H1 (cell line): ENCODE measurements around the gene PTGER3. TPM values are rescaled to one million over a fixed set of nuclear protein-coding genes. Genes with fewer than 3 reads are reported as not detected.

Experiments
- CTCF ChIA-PET: fragments of 300-600 bp; sonication (Branson Sonifier 250); formaldehyde crosslinking; loops from one replicate; lab custom pipeline; 2021; ENCODE audit not compliant: partially characterized antibody; lab: Charles Lee
- POLR2A ChIA-PET: fragments of 300-600 bp; sonication (Branson Sonifier 250); formaldehyde crosslinking; loops from one replicate; lab custom pipeline; 2021; ENCODE audit warnings: inconsistent platforms; ENCODE audit not compliant: partially characterized antibody; lab: Charles Lee
- DNase-seq, 2 experiments: peaks; one replicate each; pipeline versions ENCODE4 v3.0.0 to v3.0.0-alpha.2; 2010 to 2022; ENCODE audit warnings: low spot score in 2 of 2, low read depth in 1 of 2, mixed read lengths in 1 of 2
- FAIRE-seq: peaks from 2 replicates; lab custom pipeline; 2011; peaks lifted over from hg19 to GRCh38; lab: Jason Lieb, UNC
- H2AFZ ChIP-seq: 2 replicates; pipeline ENCODE4 v1.8.1; 2012; ENCODE audit warnings: low read length, inconsistent platforms
- H2AK5ac ChIP-seq: 2 replicates; pipeline ENCODE4 v1.6.1; 2013; ENCODE audit warnings: low read depth, low read length
- H2BK120ac ChIP-seq: replicated peaks from 2 replicates; pipeline ENCODE3; 2013; ENCODE audit warnings: low read depth, low read length, inconsistent platforms
- H2BK12ac ChIP-seq: 2 replicates; pipeline ENCODE4 v1.6.1; 2013; ENCODE audit warnings: low read depth, low read length
- H2BK15ac ChIP-seq: 2 replicates; pipeline ENCODE4 v1.6.1; 2013; ENCODE audit warnings: low read length
- H2BK20ac ChIP-seq: 2 replicates; pipeline ENCODE4 v1.6.1; 2013; ENCODE audit warnings: low read length
- H2BK5ac ChIP-seq: 2 replicates; pipeline ENCODE4 v1.6.1; 2013; ENCODE audit warnings: low read depth, low read length
- H3K14ac ChIP-seq: 2 replicates; pipeline ENCODE4 v1.6.1; 2013; ENCODE audit warnings: inconsistent platforms; ENCODE audit not compliant: insufficient read length
- H3K18ac ChIP-seq: 2 replicates; pipeline ENCODE4 v1.6.1; 2013; ENCODE audit warnings: low read length; ENCODE audit errors: extremely low read depth
- H3K23ac ChIP-seq: 2 replicates; pipeline ENCODE4 v1.6.1; 2013; ENCODE audit warnings: inconsistent platforms; ENCODE audit not compliant: insufficient read length
- H3K23me2 ChIP-seq: 2 replicates; pipeline ENCODE4 v1.6.1; 2013; ENCODE audit warnings: low read depth, low read length
- H3K27ac ChIP-seq: 2 replicates; pipeline ENCODE4 v1.6.1; 2011; ENCODE audit warnings: low read depth, low read length, inconsistent platforms
- H3K27me3 ChIP-seq, 4 experiments: replicated peaks in 1 of 4; 1 replicate in 1 of 4; 2 replicates in 3 of 4; pipeline versions ENCODE4 v1.6.1 to v1.8.1; 2011 to 2013; ENCODE audit warnings: low read length in 3 of 4, mild to moderate bottlenecking in 3 of 4, inconsistent platforms in 2 of 4, mixed read lengths in 2 of 4, moderate library complexity in 1 of 4; ENCODE audit not compliant: control insufficient read depth in 3 of 4, insufficient read depth in 3 of 4; ENCODE audit errors: extremely low read depth in 1 of 4
- H3K36me3 ChIP-seq, 4 experiments: 2 replicates each; pipeline versions ENCODE4 v1.6.1 to v1.8.1; 2011 to 2013; ENCODE audit warnings: mild to moderate bottlenecking in 4 of 4, low read length in 3 of 4, moderate library complexity in 2 of 4, control low read depth in 1 of 4, inconsistent platforms in 1 of 4; ENCODE audit not compliant: insufficient read depth in 4 of 4, control insufficient read depth in 2 of 4
- H3K4ac ChIP-seq: replicated peaks from 2 replicates; pipeline ENCODE3; 2013; ENCODE audit warnings: low read length, low read depth, mixed read lengths, inconsistent platforms; ENCODE audit not compliant: insufficient read length
- H3K4me1 ChIP-seq, 4 experiments: replicated peaks in 1 of 4; 1 replicate in 1 of 4; 2 replicates in 3 of 4; pipeline versions ENCODE4 v1.6.1 to v1.8.1; 2011 to 2013; ENCODE audit warnings: low read length in 3 of 4, inconsistent platforms in 2 of 4, mixed read lengths in 1 of 4; ENCODE audit not compliant: insufficient read depth in 4 of 4, control insufficient read depth in 3 of 4
- H3K4me2 ChIP-seq, 2 experiments: 2 replicates each; pipeline versions ENCODE4 v1.6.1 to v1.8.1; 2011 to 2013; ENCODE audit warnings: low read depth in 2 of 2, low read length in 2 of 2, control low read depth in 1 of 2, inconsistent platforms in 1 of 2, mild to moderate bottlenecking in 1 of 2; ENCODE audit not compliant: insufficient read depth in 1 of 2
- H3K4me3 ChIP-seq, 4 experiments: fragments of 200-600, 300-600 bp in 1 of 4; sonication (generic), shearing (Covaris generic), sonication (Bioruptor Twin) in 1 of 4; 2 replicates each; pipeline versions ENCODE4 v1.5.1 to v1.8.1; 2011 to 2016; ENCODE audit warnings: low read length in 4 of 4, low read depth in 3 of 4, control low read depth in 2 of 4, inconsistent platforms in 2 of 4, mild to moderate bottlenecking in 2 of 4, mixed read lengths in 1 of 4, moderate library complexity in 1 of 4; ENCODE audit not compliant: insufficient read depth in 2 of 4; ENCODE audit errors: extremely low read depth in 1 of 4
- H3K56ac ChIP-seq: replicated peaks from 2 replicates; pipeline ENCODE3; 2013; ENCODE audit warnings: low read depth, mild to moderate bottlenecking, mixed read lengths, low read length, inconsistent platforms; ENCODE audit not compliant: insufficient read length
- H3K79me1 ChIP-seq: 2 replicates; pipeline ENCODE4 v1.6.1; 2013; ENCODE audit warnings: low read depth, low read length, control low read depth
- H3K79me2 ChIP-seq, 2 experiments: 2 replicates each; pipeline versions ENCODE4 v1.6.1 to v1.8.1; 2012 to 2013; ENCODE audit warnings: low read length in 2 of 2, mild to moderate bottlenecking in 2 of 2, inconsistent platforms in 1 of 2; ENCODE audit not compliant: insufficient read depth in 2 of 2, control insufficient read depth in 1 of 2
- H3K9ac ChIP-seq, 4 experiments: replicated peaks in 1 of 4; 1 replicate in 1 of 4; 2 replicates in 3 of 4; pipeline versions ENCODE4 v1.6.1 to v1.8.1; 2011 to 2013; ENCODE audit warnings: low read depth in 3 of 4, low read length in 3 of 4, control low read depth in 2 of 4, mild to moderate bottlenecking in 2 of 4, moderate library complexity in 2 of 4, inconsistent platforms in 1 of 4; ENCODE audit errors: extremely low read depth in 1 of 4
- H3K9me3 ChIP-seq, 2 experiments: 2 replicates each; pipeline versions ENCODE4 v1.6.1 to v1.8.1; 2012 to 2013; ENCODE audit warnings: mild to moderate bottlenecking in 2 of 2, moderate library complexity in 2 of 2, control low read depth in 1 of 2, inconsistent platforms in 1 of 2, low read depth in 1 of 2, low read length in 1 of 2, mixed read lengths in 1 of 2; ENCODE audit not compliant: insufficient read depth in 2 of 2
- H4K20me1 ChIP-seq, 2 experiments: replicated peaks in 1 of 2; 2 replicates each; pipeline versions ENCODE3 to v1.8.1; 2011 to 2013; ENCODE audit warnings: inconsistent platforms in 2 of 2, low read length in 2 of 2, mild to moderate bottlenecking in 1 of 2; ENCODE audit not compliant: insufficient read depth in 2 of 2, control insufficient read depth in 1 of 2
- H4K5ac ChIP-seq: 2 replicates; pipeline ENCODE4 v1.6.1; 2013; ENCODE audit warnings: low read length, low read depth, mixed read lengths, inconsistent platforms; ENCODE audit not compliant: insufficient read length
- H4K8ac ChIP-seq: 2 replicates; pipeline ENCODE4 v1.8.0; 2013; ENCODE audit warnings: mild to moderate bottlenecking, moderate library complexity, low read length, inconsistent platforms; ENCODE audit not compliant: insufficient read depth; ENCODE audit errors: extremely low read depth
- H4K91ac ChIP-seq: replicated peaks from 2 replicates; pipeline ENCODE3; 2013; ENCODE audit warnings: low read length, mixed read lengths, inconsistent platforms; ENCODE audit not compliant: insufficient read length
- BACH1 ChIP-seq: IDR thresholded peaks from 2 replicates; pipeline ENCODE4 v1.6.1; 2012; ENCODE audit warnings: low read length, improper control_type of control experiment
- BCL11A ChIP-seq, 2 experiments: IDR thresholded peaks; one replicate each; pipeline ENCODE4 v1.6.1; 2011; ENCODE audit warnings: low read depth in 2 of 2, low read length in 2 of 2, mild to moderate bottlenecking in 2 of 2
- HDAC2 ChIP-seq, 2 experiments: fragments of 300-600 bp in 1 of 2; sonication (generic) in 1 of 2; IDR thresholded peaks; 2 replicates each; pipeline ENCODE4 v1.6.1; 2011 to 2012; ENCODE audit warnings: low read depth in 2 of 2, low read length in 2 of 2, mild to moderate bottlenecking in 2 of 2, moderate library complexity in 2 of 2, borderline replicate concordance in 1 of 2, inconsistent platforms in 1 of 2
- HDAC6 ChIP-seq: IDR thresholded peaks from one replicate; pipeline ENCODE4 v1.7.1; 2012; ENCODE audit warnings: low read depth, mild to moderate bottlenecking, inconsistent platforms, low read length, moderate library complexity
- MAFK ChIP-seq: IDR thresholded peaks from 2 replicates; pipeline ENCODE4 v1.6.1; 2012; ENCODE audit warnings: low read depth, mild to moderate bottlenecking, improper control_type of control experiment, low read length
- POU5F1 ChIP-seq: IDR thresholded peaks from 2 replicates; pipeline ENCODE4 v1.6.1; 2011; ENCODE audit warnings: low read depth, mild to moderate bottlenecking, low read length, moderate library complexity
- RFX5 ChIP-seq: IDR thresholded peaks from 2 replicates; pipeline ENCODE4 v1.6.1; 2011; ENCODE audit warnings: low read depth, low read length, improper control_type of control experiment, borderline replicate concordance
- RNF2 ChIP-seq: fragments of 200-900, 300-1000 bp; sonication (generic); IDR thresholded peaks from 2 replicates; pipeline ENCODE4 v1.7.1; 2016; ENCODE audit warnings: borderline replicate concordance, low read depth, mild to moderate bottlenecking, antibody characterized with exemption, low read length; ENCODE audit not compliant: poor library complexity, severe bottlenecking; ENCODE audit errors: missing control alignments
- TEAD4 ChIP-seq: IDR thresholded peaks from 2 replicates; pipeline ENCODE4 v1.6.1; 2012; ENCODE audit warnings: low read depth, low read length, inconsistent platforms, mixed read lengths
- WGBS, 2 experiments: shearing (Covaris generic) in 1 of 2; methylation state at CpG; one replicate each; pipeline versions ENCODE4 v1.1.6 to v1.1.7; 2013 to 2015; ENCODE audit warnings: low lambda C conversion rate in 2 of 2, mixed read lengths in 2 of 2, inconsistent platforms in 1 of 2, low coverage in 1 of 2, missing lambda C conversion rate in 1 of 2; ENCODE audit not compliant: insufficient replicate concordance in 2 of 2, insufficient coverage in 1 of 2, insufficient read length in 1 of 2; ENCODE audit errors: extremely low coverage in 1 of 2, missing lambda C conversion rate in 1 of 2; 5-methylcytosine and 5-hydroxymethylcytosine counted together
- polyA plus RNA-seq, 7 experiments: library from polyadenylated mRNA; depleted of rRNA in 3 of 7; stranded (reverse) in 5 of 7; unstranded in 2 of 7; fragments of >200 nt in 5 of 7; fragments of 200-250 nt in 2 of 7; gene quantifications; 1 replicate in 5 of 7; 2 replicates in 1 of 7; 4 replicates in 1 of 7; pipeline versions ENCODE4 v1.2.1 to v1.2.3, GENCODE V29; 2011 to 2013; ENCODE audit warnings: missing spikeins in 2 of 7, mixed read lengths in 2 of 7
- total RNA-seq: library from RNA; stranded (reverse); fragmentation: NEBNext Ultra II Directional; extraction: Animal tissue kit (Norgen Biotek cat#: 25700); gene quantifications from 2 replicates; pipeline ENCODE4 v1.2.1, GENCODE V29; 2021

The PTGER3 gene
- total and polyA plus RNA-seq, 2 of the 8 experiments (the other 6 are each of a cell fraction or from before 2014, with no cell fraction given): 0.38 to 0.82 TPM

GRCh38 chr1:70979313-70979712, 68.3 kb downstream of the PTGER3 start:
- H2AFZ ChIP-seq: no peak overlapping the region
- FAIRE-seq (no peak), DNase-seq (no peak)
- H3K18ac ChIP-seq: no peak overlapping the region
- H3K79me1 ChIP-seq: no peaks in the 10 kb centered on the region
- H4K5ac ChIP-seq: no peak overlapping the region
- no peak overlapping the region for H2BK20ac ChIP-seq
- H3K27ac ChIP-seq: no peak overlapping the region
- no peak overlapping the region for H2BK120ac ChIP-seq
- no peaks in the 10 kb centered on the region for H3K4me1 ChIP-seq
- no peaks in the 10 kb centered on the region for H4K20me1 ChIP-seq
- H3K56ac ChIP-seq: no peak overlapping the region
- H3K4me2 ChIP-seq: no peak overlapping the region
- no peak overlapping the region for H3K4ac ChIP-seq
- no peak overlapping the region for H3K9ac ChIP-seq
- ChIA-PET POLR2A (interaction anchor here (0.6 kb wide), 1 partner anchor 498 kb away, joined by 3 read pairs; no protein-coding TSS in a partner anchor), CTCF (interaction anchor here (0.7 to 5.3 kb wide), 4 partner anchors 13 to 48 kb away, joined by 3 to 44 read pairs (median 4); no protein-coding TSS in a partner anchor)
- no peak overlapping the region for H2BK5ac ChIP-seq
- no peak overlapping the region for H3K4me3 ChIP-seq
- H2BK15ac ChIP-seq: no peak overlapping the region
- H3K27me3 ChIP-seq: no peaks in the 10 kb centered on the region
- H3K9me3 ChIP-seq: no peaks in the 10 kb centered on the region
- no peak overlapping the region for H2BK12ac ChIP-seq
- no peaks in the 10 kb centered on the region for H3K79me2 ChIP-seq
- no peak overlapping the region for H3K14ac ChIP-seq
- H2AK5ac ChIP-seq: no peak overlapping the region
- H3K23me2 ChIP-seq: no peaks in the 10 kb centered on the region
- no peak overlapping the region for H4K8ac ChIP-seq
- 97% methylated on average over 4 of the region's 4 CpGs; no CpG with 5 or more reads in 1 of the 2 experiments for WGBS, 2 experiments
- no peak overlapping the region for H3K23ac ChIP-seq
- no peak overlapping the region for H4K91ac ChIP-seq
- H3K36me3 ChIP-seq: no peaks in the 10 kb centered on the region
- TF ChIP-seq MAFK (no peak), HDAC2 (IDR thresholded peaks at IDR 0.05; ENCODE audit: borderline replicate concordance in 1 of 2, low read depth in 2 of 2, low read length in 2 of 2) (no peak), HDAC6 (no peak), TEAD4 (no peak), POU5F1 (no peak), BACH1 (no peak), BCL11A (IDR thresholded peaks at IDR 0.05; ENCODE audit: low read depth in 2 of 2, low read length in 2 of 2) (no peak), RNF2 (no peak), RFX5 (no peak)
